Effector CD4-positive, alpha-beta T cell (primary cell): ENCODE measurements around the gene ZNF598.
"Not testable (repeated sequence)": the region's sequence is repeated elsewhere in the genome, so short reads cannot be mapped to it uniquely, and the experiment has no call there.

Experiments
- DNase-seq: peaks from one replicate; pipeline ENCODE4 v3.0.0-alpha.2; 2020

ZNF598 gene

DNA sequence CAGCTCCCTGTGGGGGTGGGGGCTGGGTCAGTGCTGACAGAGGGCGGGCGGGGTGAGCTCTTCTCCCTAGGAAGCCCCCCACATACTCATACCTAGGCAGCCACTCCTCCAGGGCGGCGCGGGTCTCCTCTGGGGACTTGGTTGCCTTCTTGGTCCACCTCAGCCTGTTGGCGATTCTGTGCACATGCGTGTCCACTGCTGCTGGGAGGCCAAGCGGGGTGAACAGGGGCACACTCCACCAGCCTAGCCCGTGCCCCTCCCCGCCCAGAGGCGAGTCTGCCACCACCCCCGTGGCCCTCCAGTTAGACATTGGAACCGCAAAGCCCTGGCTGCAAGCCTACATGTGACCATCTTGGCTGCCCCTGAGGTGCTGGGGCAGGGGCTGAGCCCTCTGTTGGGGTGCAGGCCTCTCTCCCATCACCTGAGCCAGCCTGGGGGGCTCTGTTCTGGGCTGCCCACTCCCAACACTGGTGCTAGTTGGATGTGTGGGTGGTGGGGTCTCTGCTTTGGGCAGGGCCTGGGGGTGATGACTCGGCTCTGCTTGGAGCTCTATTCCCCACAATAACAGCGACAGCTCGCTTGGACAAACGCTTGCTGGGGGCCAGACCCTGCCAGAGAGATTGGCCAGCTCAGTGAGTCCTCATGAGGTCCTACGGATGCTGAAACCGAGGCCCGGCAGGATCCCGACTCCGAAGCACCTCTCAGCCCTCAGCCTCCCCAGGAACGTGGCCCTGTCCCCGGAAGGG lies 30.6 kb upstream of the ZNF598 start:
- DNase-seq, result no peak

DNA sequence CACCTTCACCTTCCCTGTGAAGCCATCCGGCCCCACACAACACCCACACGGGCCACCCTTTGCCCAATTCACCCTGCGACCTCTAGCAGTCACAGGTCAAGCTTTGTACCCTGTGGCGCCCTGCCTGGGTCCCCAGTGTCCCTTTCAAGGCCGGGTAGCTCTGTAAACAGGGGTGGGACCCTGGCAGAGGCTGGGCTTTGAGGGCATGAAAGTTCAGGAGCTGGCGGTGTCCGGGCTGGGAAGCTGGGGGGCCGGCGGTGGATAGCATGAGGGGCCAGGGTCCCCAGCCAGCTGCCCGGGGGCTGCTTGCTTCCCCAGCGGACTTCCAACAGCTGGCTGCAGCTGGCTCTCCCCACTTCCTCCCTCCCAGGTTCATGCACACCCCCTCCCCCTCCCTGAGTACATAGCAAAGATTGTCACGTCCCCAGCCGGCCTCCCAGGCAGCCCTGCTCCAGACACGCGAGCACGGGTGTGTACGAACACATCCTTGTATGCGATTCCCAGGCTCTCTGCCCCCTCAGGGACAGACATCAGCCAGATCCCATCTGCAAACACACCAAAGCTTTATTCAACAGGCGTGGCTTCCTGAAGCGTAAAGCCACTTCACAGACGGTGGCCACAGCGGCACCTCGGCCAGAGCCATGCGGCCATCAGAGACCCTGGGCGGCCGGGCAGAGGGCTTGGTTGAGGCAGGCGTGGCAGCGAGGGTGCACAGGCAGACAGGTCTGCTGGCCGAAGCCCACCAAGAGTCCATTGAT lies 29.8 kb upstream of the ZNF598 start:
- no peak for DNase-seq

DNA sequence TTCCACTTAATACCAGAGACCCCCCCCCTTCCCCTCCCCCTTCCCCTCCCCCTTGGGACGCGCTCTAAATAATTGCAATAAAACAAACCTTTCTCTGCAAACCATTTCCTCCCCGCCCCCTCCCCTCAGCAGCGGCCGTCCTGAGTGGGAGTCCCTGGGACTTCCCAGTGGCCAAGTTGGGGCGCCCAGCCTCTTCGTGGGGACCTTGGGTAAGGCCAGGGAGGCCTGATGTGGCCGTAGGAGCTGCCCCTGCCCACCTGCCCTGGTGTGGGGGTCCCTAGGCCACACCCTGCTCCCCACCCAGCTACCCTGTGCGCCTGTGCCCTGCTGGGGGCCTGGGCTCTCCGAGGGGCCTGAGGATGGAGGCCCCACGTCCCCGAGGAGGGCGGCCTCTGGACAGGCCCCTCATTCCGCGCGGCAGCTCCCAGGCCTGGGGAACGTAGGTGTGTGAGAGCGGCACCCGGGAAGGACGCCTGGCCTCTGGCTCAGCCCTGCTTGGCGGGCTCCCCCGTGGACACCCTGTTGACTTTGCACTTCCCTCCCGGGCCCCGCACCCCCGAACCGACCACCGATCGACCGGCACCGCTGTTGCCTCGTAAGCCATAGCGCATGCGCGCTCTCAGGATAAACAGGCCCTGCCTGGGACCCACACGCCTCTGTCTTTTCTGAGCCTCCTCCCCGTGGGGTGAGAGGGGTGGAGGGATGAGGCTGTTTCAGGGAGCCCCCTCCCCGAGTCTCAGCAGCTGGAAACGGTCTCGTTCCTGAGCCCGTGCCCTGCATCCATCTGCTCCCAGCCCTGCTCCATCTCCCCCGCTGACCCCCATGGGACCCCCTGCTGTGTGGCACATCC lies 29.0 kb upstream of the ZNF598 start:
- DNase-seq, result no peak

DNA sequence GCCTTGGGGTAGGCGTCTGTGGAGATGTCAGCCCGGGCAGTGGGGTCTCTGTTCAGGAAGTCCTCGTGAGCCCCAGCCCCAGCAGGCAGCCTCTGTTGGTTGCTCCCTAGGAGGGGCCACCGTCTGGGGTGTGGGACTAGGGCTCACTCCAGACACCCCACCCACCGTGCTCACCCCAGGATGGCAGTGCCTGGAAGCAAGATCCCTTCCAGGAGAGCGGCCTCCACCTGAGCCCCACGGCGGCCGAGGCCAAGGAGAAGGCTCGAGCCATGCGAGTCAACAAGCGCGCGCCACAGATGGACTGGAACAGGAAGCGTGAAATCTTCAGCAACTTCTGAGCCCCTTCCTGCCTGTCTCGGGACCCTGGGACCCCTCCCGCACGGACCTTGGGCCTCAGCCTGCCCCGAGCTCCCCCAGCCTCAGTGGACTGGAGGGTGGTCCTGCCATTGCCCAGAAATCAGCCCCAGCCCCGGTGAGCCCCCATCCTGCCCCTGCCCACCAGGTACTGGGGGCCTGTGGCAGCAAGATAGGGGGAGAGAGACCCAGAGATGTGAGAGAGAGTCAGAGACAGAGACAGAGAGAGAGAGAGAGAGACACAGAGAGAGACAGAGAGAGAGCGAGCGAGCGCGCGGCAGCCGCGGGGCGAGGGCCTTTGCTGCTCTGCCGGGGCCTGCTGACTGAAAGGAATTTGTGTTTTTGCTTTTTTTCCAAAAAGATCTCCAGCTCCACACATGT lies 28.2 kb upstream of the ZNF598 start:
- DNase-seq, result no peak

DNA sequence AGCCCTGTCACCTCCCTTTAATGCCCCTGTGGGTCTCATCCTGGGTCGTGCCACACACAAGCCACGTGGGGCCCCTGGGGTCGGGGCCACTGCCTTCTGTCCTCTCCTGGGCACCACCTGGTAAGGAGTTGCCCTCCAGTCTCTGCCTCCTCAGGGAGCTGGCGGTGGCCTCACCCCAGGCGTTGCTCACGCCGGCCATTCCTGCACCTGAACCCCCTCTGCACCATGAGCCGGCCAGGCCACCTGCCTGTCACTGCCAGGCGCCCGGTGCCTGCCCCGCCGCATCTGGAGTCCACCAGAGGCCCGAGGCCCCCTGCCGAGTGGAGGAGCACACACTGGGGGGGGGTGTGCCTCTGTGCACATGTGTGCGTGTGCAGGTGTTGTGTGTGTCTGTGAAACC lies 27.5 kb upstream of the ZNF598 start:
- no peak for DNase-seq

DNA sequence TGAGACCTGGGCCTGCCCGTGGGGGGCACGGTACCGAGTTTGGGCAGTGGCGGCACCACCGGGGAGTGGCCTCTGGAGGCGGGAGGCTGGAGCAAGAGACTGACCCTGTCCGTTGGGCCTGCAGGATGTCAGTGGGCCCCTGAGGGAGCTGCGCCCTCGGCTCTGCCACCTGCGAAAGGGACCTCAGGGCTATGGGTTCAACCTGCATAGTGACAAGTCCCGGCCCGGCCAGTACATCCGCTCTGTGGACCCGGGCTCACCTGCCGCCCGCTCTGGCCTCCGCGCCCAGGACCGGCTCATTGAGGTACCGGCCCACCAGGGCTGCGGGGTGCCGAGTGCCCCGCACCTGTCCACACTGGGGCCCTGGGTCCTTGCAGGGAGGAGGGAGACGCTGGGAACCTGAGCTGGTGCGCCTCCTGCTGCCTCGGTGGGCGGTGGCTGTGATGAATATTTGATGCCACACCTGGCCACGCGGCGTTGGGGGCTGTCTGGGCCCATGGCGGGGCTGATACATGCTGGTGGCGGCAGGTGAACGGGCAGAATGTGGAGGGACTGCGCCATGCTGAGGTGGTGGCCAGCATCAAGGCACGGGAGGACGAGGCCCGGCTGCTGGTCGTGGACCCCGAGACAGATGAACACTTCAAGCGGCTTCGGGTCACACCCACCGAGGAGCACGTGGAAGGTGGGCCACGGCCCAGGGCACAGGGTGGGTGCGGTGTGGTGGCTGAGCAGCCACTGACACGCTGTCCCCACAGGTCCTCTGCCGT lies 26.8 kb upstream of the ZNF598 start:
- DNase-seq, result no peak

DNA sequence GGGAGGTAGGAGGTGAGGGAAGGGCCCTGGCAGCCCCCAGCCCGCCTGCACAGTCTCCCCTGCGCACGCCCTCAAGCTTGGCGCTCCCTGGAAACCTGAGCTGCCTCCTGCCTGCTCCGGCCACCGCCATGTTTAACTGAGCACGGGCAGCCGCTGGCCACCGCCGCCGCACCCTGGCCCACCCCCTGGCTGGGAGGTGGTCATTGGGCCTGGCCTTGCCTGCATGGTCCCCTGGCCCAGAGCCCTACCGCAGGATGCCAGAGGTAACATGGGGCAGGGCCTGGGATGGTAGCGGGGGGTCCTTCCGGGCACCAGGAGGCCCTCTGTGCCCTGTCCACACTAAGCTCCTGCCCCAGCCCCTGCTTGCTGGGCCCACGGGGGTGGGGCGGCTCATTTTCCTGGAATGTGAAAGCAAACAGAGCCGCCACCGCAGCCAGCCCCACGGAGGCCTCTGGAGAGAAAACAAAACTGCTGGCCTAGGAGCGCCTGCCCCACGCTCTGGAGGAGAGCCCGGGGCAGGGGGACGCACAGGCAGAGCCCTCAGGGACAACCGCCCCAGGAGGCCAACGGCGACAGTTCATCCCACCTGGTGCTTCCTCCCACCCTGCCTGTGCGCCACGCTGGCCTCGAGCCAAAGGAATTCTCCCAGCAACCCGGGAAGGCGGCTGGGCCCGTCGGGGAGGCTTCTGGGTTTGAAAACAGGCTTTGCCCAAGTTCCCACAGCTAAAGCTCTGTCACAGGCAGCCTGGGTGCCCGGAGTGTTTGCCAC lies 26.0 kb upstream of the ZNF598 start:
- no peak for DNase-seq

DNA sequence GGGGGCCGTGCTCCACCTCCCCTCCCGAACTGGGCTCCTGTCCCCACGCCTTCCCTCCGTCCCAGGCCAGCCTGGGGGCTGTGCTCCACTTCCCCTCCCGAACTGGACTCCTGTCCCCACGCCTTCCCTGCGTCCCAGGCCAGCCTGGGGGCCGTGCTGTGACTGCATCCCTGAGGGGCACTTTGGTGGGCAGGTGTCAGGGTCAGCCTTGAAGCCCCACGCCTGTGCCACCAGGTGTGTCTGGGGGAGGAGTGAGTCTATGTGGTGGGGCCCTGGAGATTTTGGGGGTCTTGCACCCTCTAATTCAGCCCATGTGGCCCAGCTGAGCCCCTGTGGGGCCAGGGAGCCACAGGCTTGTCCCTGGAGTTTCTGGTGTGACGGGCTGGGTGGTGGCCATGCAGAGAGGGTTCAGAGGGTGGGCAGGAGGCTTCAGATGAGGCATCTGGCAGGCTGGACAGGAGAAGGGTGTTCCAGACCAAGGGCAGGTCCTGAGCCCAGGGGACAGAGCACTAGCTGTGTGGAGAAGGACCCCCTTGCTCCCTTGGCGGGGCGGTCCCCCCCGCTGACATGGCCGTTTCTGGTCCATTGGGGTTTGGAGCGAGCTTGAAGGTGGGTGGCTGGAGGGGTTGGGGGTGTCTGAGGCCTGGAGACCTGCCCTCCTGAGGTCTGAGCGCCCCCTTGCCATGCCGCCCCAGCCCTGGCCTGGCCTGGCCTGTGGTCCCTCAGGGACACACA lies 25.2 kb upstream of the ZNF598 start:
- DNase-seq, result no peak

DNA sequence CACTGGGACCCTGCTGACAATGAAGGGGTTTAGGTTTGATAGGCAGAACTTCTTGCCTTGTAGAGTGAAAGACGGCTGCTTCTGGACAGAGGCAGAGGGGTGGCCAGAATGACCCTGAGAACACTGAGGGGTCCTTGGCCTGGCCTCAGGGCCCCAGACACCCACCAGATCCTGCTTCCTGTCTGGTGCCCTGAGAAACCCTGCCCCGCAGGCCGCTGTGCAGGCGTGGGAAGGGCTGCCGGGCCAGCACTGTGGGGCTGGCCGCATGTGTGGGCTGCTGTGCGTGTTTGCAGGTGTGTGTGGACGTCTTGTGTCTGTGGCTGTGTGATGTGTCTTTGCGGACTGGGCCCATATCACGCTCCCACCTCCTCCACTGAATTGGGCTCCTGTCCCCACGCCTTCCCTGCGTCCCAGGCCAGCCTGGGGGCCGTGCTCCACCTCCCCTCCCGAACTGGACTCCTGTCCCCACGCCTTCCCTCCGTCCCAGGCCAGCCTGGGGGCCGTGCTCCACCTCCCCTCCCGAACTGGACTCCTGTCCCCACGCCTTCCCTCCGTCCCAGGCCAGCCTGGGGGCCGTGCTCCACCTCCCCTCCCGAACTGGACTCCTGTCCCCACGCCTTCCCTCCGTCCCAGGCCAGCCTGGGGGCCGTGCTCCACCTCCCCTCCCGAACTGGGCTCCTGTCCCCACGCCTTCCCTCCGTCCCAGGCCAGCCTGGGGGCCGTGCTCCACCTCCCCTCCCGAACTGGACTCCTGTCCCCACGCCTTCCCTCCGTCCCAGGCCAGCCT lies 24.5 kb upstream of the ZNF598 start:
- DNase-seq, result not testable (repeated sequence)

DNA sequence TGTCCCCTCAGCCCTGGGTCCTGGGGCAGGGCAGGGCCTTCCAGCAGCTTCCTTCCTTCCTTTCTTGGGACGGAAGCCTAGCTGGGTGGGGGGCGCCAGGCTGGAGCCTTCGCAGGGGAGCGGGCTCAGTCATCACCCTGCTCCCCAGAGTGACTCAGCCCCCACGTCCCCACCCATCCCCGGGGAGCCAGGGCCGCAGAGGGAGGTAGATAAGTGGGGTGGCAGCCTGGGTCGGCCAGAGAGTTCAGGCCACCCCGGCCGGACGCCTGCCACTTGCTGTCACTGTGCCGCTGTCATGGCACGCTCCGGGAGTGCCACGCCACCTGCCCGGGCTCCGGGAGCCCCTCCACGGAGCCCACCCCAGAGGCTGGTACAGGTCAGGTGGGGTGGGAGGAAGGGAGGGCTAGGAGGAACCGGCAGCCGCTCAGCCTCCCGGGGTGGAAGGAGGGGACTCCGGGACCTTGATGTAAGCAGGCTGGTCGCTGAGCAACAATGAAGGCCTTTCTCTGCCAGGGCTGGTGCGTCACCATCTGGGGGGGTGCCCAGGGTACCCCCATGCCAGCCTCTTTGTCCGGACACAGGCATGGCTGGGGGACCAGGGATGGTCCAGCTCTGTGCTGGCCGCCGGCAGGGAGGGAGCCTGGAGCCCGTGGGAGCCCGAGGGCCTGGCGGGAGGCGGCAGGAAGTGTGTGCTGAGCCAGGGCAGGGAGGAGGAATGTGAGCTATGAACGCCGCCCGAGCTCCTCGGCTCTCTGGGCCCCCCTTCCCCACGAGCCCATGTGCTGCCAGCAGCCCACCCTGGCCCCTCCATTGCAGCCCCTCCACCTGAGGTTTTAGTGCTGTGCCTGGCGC lies 23.7 kb upstream of the ZNF598 start:
- no peak for DNase-seq

DNA sequence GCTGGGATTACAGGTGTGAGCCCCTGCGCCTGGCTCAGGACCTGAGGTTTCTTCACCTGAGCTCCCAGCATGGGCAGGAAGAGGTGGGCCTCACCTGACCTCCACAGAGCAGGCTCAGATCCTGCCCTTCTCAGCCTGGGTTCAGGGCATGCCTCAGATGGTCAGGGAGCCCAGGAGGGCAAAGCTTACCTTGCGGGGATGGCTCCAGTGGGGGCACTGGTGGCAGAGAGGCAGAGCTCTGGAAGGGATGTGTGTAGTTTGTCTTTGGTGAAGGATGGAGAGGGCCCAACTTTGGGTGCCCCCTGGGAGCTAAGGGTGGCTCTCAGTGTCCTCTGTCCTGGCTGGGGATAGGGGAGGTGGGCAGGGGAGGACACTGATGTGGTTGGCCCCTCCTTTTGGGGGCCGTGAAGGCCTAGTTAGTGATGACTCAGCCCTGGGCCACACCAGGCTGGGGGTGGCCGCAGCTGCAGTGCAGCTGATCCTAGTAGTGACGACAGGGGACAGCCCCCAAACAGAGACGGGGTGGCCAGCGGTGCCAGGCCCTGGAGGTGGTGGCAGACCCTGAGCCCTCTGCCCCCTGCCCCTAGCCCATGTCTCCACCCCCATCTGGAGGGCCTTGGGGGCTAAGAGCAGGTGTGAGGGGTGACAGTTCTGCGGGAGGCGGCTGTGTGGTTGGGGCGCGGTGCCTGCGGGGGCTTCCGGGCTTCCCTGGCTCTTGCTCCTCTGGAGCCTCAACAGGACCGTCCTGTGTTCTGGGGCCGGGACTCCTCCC lies 22.9 kb upstream of the ZNF598 start:
- no peak for DNase-seq

DNA sequence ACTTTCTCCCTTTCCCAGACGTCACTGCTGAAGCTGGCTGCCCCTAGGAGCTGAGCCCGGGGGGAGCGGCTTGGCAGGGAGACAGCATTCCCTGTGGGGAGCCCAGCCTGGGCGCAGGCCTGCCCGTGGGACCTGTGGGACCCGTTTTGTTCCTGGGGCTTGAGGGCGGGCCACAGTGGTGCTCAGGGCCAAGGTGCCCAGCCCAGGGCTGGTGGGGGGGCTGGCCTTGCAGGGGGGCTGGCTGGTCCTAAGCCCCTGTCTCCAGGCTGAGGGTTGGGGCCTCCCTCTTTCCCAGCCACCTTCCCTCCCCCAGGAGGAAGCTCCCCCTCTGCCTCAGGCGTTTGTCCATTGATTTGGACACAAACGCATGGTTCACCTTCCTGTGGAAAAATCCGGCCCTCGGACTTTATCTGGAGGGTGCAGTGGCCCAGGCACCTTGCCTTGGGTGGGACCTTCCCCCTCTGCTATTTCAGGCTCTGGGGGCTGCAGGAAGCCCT lies 21.5 kb upstream of the ZNF598 start:
- no peak for DNase-seq

DNA sequence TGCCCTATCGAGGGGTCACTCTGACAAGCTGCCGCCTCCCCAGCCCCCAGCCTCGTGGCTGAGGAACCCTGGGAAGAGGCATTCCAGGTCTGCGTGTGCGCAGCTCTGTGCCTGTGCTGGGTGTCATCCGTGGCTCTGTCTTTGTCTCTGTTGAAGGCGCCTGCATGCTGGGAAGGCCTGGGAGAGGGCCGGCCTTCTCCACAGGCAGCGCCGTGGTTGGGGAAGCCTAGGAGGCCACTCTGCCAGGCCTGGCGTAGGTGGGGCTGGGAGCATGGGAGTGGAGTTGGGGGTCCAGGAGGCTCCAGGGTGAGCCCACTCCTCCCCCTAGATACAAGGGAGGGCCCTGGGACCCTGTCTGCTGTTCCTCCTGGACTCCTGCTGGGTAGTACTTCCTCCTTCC lies 20.4 kb upstream of the ZNF598 start:
- no peak for DNase-seq

DNA sequence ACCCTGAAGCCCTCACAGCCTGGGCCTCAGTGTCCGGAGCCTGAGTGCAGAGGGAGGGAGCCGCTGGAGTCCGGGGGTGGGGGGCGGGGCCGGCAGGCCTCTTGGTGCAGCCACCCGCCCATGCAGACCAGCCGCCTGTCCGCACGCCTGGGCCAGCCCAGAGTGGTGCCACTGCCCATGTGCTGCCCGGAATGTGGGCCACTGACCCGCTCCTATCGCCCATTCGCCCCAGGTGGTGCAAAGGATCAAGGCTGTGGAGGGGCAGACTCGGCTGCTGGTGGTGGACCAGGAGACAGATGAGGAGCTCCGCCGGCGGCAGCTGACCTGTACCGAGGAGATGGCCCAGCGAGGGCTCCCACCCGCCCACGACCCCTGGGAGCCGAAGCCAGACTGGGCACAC lies 19.7 kb upstream of the ZNF598 start:
- DNase-seq, result no peak

DNA sequence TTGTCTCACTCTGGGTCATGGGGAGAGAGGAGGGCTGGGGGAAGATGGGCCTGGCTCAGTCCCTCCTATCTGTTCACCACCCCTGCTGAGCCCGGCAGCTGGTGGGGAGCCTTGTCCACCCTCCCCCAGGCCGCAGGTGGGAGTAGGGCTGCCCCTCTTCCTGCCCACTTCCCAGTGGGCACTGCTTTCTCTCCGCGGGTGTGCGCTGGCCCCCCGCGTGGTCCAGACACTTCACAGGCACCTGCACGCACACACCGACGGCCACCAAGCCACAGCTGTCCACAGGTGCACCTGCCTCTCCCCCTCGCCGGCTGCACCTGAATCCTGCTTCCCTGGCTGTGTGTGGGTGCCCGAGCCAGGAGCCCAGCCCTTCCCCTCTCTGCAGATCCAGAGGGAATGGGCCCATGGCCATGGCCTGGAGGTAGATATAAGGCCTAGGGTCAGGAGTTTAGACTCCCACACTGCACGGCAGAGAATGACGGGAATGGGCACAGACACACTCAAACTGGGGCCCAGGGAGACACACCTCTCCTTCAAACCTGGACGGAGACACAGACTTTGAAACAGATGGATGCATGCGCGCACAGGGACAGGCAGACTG lies 19.1 kb upstream of the ZNF598 start:
- DNase-seq, result no peak

DNA sequence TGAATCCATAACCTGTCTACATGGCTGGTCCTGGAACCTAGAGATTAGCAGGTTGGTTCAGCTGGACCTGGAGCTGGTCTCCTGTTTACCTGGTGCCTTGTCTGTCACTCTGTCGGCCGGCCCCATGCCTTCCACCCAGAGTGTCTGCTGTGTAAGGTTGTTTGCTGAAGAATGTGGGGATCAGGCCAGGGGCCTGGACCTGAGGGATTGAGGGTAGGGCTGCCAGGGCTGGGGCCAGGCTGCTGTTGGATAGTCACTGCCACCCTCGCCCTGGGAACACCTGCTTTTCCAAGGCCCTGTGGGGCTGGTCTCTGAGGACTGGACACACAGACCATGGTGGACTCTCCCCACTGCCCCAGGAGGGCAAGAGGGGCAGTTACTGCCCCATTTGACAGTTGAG lies 18.5 kb upstream of the ZNF598 start:
- no peak for DNase-seq
